Measurements from ENCODE around the gene SGMS1.

DNA sequence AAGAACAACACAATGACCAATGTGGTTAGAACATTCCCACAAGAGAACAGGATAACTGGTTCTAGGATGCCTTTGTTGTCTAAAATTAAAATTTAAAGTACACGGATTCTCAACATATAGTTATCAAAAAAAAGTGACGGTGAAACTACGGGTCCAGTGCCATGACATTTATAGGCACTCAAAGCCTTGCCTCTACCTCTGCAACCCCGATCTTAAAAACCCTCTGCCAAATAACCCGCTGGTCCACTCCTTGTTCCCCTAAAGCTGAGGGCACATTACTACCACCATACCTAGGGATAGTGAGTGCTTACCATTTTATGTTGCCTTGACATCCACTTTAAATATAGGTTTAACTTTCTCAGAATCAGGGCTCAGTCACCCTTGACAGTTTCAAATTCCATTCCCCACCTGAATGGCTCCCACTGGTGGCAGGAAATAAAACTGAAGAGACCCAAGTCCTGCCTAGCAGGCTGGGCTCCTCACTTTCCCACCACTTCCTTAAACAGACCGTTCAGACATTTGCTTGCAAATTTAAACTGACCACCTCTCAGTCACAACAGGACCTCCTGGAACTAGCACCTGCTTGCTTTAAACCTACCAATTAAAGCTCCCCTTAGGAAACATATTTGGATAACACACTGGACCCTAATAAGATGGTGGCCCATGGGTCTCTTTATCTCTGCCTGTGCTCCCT lies 202.6 kb downstream of the SGMS1 start:
- TF ChIP-seq, protein P1, sequence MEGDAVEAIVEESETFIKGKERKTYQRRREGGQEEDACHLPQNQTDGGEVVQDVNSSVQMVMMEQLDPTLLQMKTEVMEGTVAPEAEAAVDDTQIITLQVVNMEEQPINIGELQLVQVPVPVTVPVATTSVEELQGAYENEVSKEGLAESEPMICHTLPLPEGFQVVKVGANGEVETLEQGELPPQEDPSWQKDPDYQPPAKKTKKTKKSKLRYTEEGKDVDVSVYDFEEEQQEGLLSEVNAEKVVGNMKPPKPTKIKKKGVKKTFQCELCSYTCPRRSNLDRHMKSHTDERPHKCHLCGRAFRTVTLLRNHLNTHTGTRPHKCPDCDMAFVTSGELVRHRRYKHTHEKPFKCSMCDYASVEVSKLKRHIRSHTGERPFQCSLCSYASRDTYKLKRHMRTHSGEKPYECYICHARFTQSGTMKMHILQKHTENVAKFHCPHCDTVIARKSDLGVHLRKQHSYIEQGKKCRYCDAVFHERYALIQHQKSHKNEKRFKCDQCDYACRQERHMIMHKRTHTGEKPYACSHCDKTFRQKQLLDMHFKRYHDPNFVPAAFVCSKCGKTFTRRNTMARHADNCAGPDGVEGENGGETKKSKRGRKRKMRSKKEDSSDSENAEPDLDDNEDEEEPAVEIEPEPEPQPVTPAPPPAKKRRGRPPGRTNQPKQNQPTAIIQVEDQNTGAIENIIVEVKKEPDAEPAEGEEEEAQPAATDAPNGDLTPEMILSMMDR (IDR thresholded peaks at IDR 0.05; ENCODE audit: low read length), result peak; percentile 82
- no peak for TF ChIP-seq EZH2 (IDR thresholded peaks at IDR 0.05; ENCODE audit: borderline replicate concordance, low read length)

Measured in OCI-LY1 (cell line).